Measurements from ENCODE around the gene LTA.

GRCh38 chr6:31582230-31582643 is 10.1 kb downstream of the LTA start, which contains the start of gene LTB:
- TF ChIP-seq CTCF (IDR thresholded peaks at IDR 0.05; ENCODE audit: low read depth, low read length, missing input control): no peak
- no peak for TF ChIP-seq REST (IDR thresholded peaks at IDR 0.05)
- TF ChIP-seq MAX (IDR thresholded peaks at IDR 0.05): no peak
- TF ChIP-seq GABPA (IDR thresholded peaks at IDR 0.05 in 1 of 2, conservative IDR thresholded peaks at IDR 0.05 in 1 of 2): no peak
- no peak for TF ChIP-seq RXRA (IDR thresholded peaks at IDR 0.05)
- no peak for TF ChIP-seq TAF1 (conservative IDR thresholded peaks at IDR 0.05)
- TF ChIP-seq JUND (IDR thresholded peaks at IDR 0.05): no peak
- no peak for TF ChIP-seq ATF3 (IDR thresholded peaks at IDR 0.05)
- TF ChIP-seq EGR1 (IDR thresholded peaks at IDR 0.05; ENCODE audit: low read depth in 2 of 2): no peak

Measured in liver (tissue), 3 donors.